ENCODE data around the gene CPEB1. TPM values are rescaled to one million over a fixed set of nuclear protein-coding genes. Genes with fewer than 3 reads are reported as not detected.

The CPEB1 gene
- polyA plus RNA-seq, 2 of the 4 experiments (the other 2 are of a cell fraction) = 2.7 to 7.0 TPM

- no peak for DNase-seq (ENCODE audit: low read depth in 1 of 2, low spot score in 1 of 2)
- POLR2A ChIA-PET = no interaction called here
- ATAC-seq = no peak
- Histone ChIP-seq H3K4me3 (no peak overlapping the region), H3K4me2 (no peak overlapping the region), H3K27ac (no peak overlapping the region), H3K9me3 (no peaks in the 10 kb centered on the region), H3K4me1 (no peaks in the 10 kb centered on the region)
- TF ChIP-seq ZFP36 (IDR thresholded peaks at IDR 0.05; ENCODE audit: borderline replicate concordance, partially characterized antibody) = no peak
- TF ChIP-seq REST (IDR thresholded peaks at IDR 0.05) = no peak
- no peak for TF ChIP-seq GATA3 (IDR thresholded peaks at IDR 0.05; ENCODE audit: borderline replicate concordance)
- TF ChIP-seq MAZ (IDR thresholded peaks at IDR 0.05; ENCODE audit: borderline replicate concordance, low read depth, low read length) = no peak
- no peak for TF ChIP-seq JUN (IDR thresholded peaks at IDR 0.05)
- TF ChIP-seq SREBF2 (IDR thresholded peaks at IDR 0.05) = no peak
- TF ChIP-seq, protein P1, sequence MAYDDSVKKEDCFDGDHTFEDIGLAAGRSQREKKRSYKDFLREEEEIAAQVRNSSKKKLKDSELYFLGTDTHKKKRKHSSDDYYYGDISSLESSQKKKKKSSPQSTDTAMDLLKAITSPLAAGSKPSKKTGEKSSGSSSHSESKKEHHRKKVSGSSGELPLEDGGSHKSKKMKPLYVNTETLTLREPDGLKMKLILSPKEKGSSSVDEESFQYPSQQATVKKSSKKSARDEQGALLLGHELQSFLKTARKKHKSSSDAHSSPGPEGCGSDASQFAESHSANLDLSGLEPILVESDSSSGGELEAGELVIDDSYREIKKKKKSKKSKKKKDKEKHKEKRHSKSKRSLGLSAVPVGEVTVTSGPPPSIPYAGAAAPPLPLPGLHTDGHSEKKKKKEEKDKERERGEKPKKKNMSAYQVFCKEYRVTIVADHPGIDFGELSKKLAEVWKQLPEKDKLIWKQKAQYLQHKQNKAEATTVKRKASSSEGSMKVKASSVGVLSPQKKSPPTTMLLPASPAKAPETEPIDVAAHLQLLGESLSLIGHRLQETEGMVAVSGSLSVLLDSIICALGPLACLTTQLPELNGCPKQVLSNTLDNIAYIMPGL (CRISPR knock-in tag; IDR thresholded peaks at IDR 0.05; ENCODE audit: borderline replicate concordance) = no peak
- WGBS (ENCODE audit: missing lambda C conversion rate) = 5% methylated on average over 9 of the region's 9 CpGs
- CTCF ChIA-PET = interaction anchor here (1.2 to 1.6 kb wide), 2 partner anchors 12 to 16 kb away, joined by 3 to 5 read pairs; no protein-coding TSS in a partner anchor
- FAIRE-seq = no peak
Observed at GRCh38 chr15:82662641-82663040, 15.5 kb upstream of the CPEB1 start.

- Histone ChIP-seq H3K9me3 (no peaks in the 10 kb centered on the region), H3K4me2 (no peak overlapping the region), H3K27ac (no peak overlapping the region), H3K4me3 (no peak overlapping the region), H3K4me1 (no peaks in the 10 kb centered on the region)
- ATAC-seq (no peak), DNase-seq (ENCODE audit: low read depth in 1 of 2, low spot score in 1 of 2) (no peak), FAIRE-seq (no peak)
- ChIA-PET POLR2A (no interaction called here), CTCF (interaction anchor here (1.0 kb wide), 1 partner anchor 10 kb away, joined by 3 read pairs; no protein-coding TSS in a partner anchor)
- 3% methylated on average over 1 of the region's 1 CpG for WGBS (ENCODE audit: missing lambda C conversion rate)
- TF ChIP-seq, protein P1 (CRISPR knock-in tag; IDR thresholded peaks at IDR 0.05; ENCODE audit: borderline replicate concordance) = no peak
- no peak for TF ChIP-seq SREBF2 (IDR thresholded peaks at IDR 0.05)
- TF ChIP-seq JUNB (IDR thresholded peaks at IDR 0.05) = no peak
- TF ChIP-seq CHD2 (IDR thresholded peaks at IDR 0.05; ENCODE audit: low read length, partially characterized antibody) = no peak
- TF ChIP-seq ZC3H11A (IDR thresholded peaks at IDR 0.05) = no peak
- no peak for TF ChIP-seq GATA3 (IDR thresholded peaks at IDR 0.05; ENCODE audit: borderline replicate concordance)
Observed at GRCh38 chr15:82660378-82660777, 13.2 kb upstream of the CPEB1 start.

DNA sequence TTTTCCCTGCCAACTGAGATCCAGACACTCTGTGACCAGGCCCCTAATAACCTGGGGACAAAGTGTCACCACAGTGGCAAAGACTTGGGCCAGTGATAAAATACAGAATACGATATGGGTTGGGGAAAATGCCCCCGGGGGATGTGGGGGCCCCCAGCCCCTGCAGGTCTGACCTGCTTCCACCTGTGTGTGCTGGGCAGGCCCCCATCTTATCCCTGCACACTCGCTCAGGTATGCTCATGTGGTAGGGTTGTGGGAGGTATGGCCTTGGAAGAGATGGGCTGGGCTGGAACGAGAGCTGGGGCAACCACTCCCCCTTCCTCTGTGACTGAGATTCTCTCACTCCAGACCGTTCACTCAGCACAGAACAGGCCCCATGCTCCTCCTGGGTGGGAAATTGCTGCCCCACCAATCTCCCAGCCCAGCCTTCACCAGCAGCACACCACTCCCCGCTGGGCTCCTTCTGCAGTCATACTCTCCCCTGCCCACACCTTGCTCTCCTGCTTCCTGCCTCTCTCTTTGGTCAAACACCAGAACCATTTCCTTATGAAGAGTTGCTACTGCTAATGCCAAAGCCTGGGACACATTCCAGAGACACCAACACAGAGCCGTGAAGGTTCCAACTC lies 9.6 kb upstream of the CPEB1 start:
- POLR2A ChIA-PET = no interaction called here
- no peak for DNase-seq (ENCODE audit: low read depth in 1 of 2, low spot score in 1 of 2)
- WGBS (ENCODE audit: missing lambda C conversion rate) = 19% methylated on average over 7 of the region's 7 CpGs
- TF ChIP-seq, protein P2, sequence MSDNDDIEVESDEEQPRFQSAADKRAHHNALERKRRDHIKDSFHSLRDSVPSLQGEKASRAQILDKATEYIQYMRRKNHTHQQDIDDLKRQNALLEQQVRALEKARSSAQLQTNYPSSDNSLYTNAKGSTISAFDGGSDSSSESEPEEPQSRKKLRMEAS (IDR thresholded peaks at IDR 0.05) = no peak
- TF ChIP-seq ATOH8 (CRISPR knock-in tag; IDR thresholded peaks at IDR 0.05; ENCODE audit: low read depth) = no peak
- no peak for TF ChIP-seq MAFK (IDR thresholded peaks at IDR 0.05; ENCODE audit: partially characterized antibody)
- TF ChIP-seq, protein P3, sequence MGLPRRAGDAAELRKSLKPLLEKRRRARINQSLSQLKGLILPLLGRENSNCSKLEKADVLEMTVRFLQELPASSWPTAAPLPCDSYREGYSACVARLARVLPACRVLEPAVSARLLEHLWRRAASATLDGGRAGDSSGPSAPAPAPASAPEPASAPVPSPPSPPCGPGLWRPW (IDR thresholded peaks at IDR 0.05) = no peak
- TF ChIP-seq ELK1 (IDR thresholded peaks at IDR 0.05; ENCODE audit: low read depth, low read length) = no peak
- TF ChIP-seq, protein P1 (CRISPR knock-in tag; IDR thresholded peaks at IDR 0.05; ENCODE audit: borderline replicate concordance) = no peak
- no peak for TF ChIP-seq PHF8 (IDR thresholded peaks at IDR 0.05; ENCODE audit: borderline replicate concordance, low read depth)
- no peak for TF ChIP-seq FOXS1 (CRISPR knock-in tag; IDR thresholded peaks at IDR 0.05)
- TF ChIP-seq RCOR1 (IDR thresholded peaks at IDR 0.05; ENCODE audit: low read depth, low read length) = no peak

More for the DNA sequence above, 9.6 kb upstream of the CPEB1 start:
- H3K4me3 ChIP-seq = no peak overlapping the region
- ATAC-seq = no peak
- H3K27ac ChIP-seq = no peak overlapping the region
- no peaks in the 10 kb centered on the region for H3K9me3 ChIP-seq
- no peaks in the 10 kb centered on the region for H3K4me1 ChIP-seq
- CTCF ChIA-PET = no interaction called here
- no peak overlapping the region for H3K4me2 ChIP-seq
- FAIRE-seq = no peak

All from A549 (cell line).